ENCODE results near the gene RAB34. TPM values are rescaled to one million over a fixed set of nuclear protein-coding genes. Genes with fewer than 3 reads are reported as not detected.
"Not testable (repeated sequence)": the region's sequence is repeated elsewhere in the genome, so short reads cannot be mapped to it uniquely, and the experiment has no call there.

Gene RAB34
- total and polyA plus RNA-seq, 2 experiments from 2014 or later = 277 to 476 TPM

DNA sequence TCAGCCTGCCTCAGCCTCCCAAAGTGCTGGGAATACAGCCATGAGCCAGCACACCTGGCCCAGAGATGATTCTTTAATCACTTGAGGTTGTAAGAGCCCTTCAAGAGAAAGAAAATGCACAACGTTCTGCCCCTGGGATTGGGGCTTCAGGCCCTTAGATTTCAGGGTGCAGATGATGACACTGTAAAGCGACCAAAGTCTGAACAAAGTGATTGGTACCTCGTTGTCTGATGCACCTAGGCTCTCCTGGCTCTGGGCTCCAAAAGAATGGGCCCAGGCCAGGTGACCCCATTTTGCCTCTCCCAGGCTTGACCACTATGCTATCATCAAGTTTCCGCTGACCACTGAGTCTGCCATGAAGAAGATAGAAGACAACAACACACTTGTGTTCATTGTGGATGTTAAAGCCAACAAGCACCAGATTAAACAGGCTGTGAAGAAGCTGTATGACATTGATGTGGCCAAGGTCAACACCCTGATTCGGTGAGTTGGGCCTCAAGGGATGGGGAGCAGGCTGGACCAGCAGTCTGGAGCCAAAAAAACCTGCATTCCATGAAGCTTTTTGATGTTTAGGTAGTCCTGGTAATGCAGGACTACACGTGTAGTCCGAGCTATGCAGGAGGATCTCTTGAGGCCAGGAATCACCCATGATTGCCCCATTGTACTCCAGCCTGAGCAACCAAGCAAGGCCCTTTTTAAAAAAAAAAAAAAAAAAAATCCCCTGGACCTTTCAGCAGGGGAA lies 4.9 kb upstream of the RAB34 start:
- Histone ChIP-seq H3K9ac (0 out of 2 replicates have a peak overlapping the region, but pooled peaks have one; percentile 93), H3K9me2 (ENCODE audit: insufficient read depth) (no peaks in the 10 kb centered on the region), H2AFZ (no peak overlapping the region), H4K20me1 (ENCODE audit: insufficient read depth) (no peaks in the 10 kb centered on the region), H3K27ac (peak overlapping the region; percentile 9), H3K9me3 (ENCODE audit: low read depth) (no peaks in the 10 kb centered on the region), H3K36me3 (ENCODE audit: low read depth) (peaks cover 34% of the 10 kb centered on the region; the same call in 1 of the 2 replicates), H3F3A (ENCODE audit: insufficient read depth) (peaks cover 51% of the 10 kb centered on the region), H3K4me2 (ENCODE audit: unreplicated experiment) (no peak overlapping the region), H3K4me3 (peak overlapping the region; percentile 24; the same call in 1 of the 2 replicates), H3K4me1 (ENCODE audit: insufficient read depth) (peaks cover 50% of the 10 kb centered on the region), H3K27me3 (replicated peaks; ENCODE audit: insufficient read depth) (no peaks in the 10 kb centered on the region), H3K79me2 (ENCODE audit: insufficient read depth) (peaks cover 38% of the 10 kb centered on the region)
- WGBS, 2 experiments (ENCODE audit: low coverage in 1 of 2, low lambda C conversion rate in 2 of 2, missing lambda C conversion rate in 2 of 2) = 74 to 77% methylated on average over 7 of the region's 7 CpGs
- in situ Hi-C loops (cut with MboI) = no loop called here
- no peak for DNase-seq
- TF ChIP-seq EZH2phosphoT487 (IDR thresholded peaks at IDR 0.05; ENCODE audit: insufficient read depth, low read depth) = no peak
- no peak for TF ChIP-seq EZH2 (IDR thresholded peaks at IDR 0.05; ENCODE audit: insufficient read depth, poor library complexity, severe bottlenecking)

DNA sequence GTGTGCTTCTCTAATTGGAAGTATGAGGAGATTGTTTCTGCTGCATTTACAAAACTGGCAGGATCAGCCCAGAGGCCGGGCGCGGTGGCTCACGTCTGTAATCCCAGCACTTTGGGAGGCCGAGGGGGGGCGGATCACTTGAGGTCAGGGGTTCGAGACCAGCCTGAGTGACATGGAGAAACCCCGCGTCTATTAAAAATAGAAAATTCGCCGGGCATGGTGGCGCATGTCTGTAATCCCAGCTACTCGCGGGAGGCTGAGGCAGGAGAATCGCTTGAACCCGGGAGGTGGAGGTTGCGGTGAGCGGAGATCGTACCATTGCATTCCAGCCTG lies 3.3 kb upstream of the RAB34 start:
- H4K20me1 ChIP-seq (ENCODE audit: insufficient read depth); H3K9me3 ChIP-seq (ENCODE audit: low read depth); H3K27me3 ChIP-seq (replicated peaks; ENCODE audit: insufficient read depth); H2AFZ ChIP-seq; in situ Hi-C loops (cut with MboI); H3K9me2 ChIP-seq (ENCODE audit: insufficient read depth); DNase-seq: not testable (repeated sequence)
- H3K27ac ChIP-seq = peak overlapping the region; percentile 87
- peaks cover 47% of the 10 kb centered on the region for H3K4me1 ChIP-seq (ENCODE audit: insufficient read depth)
- peaks cover 54% of the 10 kb centered on the region for H3K79me2 ChIP-seq (ENCODE audit: insufficient read depth)
- peak overlapping the region; percentile 93 for H3K4me2 ChIP-seq (ENCODE audit: unreplicated experiment)
- WGBS, 2 experiments (ENCODE audit: low coverage in 1 of 2, low lambda C conversion rate in 2 of 2, missing lambda C conversion rate in 2 of 2) = 25 to 26% methylated on average over 19 of the region's 19 CpGs
- peak overlapping the region; percentile 83 for H3K4me3 ChIP-seq
- peaks cover 34% of the 10 kb centered on the region; the same call in 1 of the 2 replicates for H3K36me3 ChIP-seq (ENCODE audit: low read depth)
- peaks cover 51% of the 10 kb centered on the region for H3F3A ChIP-seq (ENCODE audit: insufficient read depth)
- H3K9ac ChIP-seq = peak overlapping the region; percentile 93

DNA sequence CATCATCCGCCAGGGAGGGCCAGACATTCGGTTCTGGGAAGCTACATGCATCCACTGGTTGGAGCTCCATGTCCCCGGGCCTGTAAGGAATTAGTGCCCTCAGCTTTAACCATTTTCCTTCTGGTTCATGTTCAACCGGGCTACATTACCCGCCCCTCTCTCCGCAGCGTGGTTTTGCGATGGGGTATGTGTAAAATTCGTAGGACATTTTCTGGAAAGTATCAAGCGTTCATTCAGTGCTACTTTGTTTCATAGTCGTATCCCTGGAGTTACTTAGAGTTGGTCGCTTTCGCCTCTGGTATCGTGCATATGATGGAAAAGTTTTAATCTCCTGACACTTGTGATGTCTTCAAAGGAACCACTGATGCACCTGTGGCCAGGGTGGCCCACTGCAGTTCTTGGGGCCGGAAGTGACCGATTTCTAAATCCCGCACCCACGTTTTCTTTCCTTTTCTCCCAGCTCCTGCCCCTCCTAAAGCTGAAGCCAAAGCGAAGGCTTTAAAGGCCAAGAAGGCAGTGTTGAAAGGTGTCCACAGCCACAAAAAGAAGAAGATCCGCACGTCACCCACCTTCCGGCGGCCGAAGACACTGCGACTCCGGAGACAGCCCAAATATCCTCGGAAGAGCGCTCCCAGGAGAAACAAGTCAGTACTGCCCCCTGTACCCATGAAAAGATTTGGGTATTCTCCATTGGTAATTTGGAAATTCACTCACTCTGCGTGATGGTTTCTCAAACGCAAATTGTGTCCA lies 2.8 kb upstream of the RAB34 start:
- Histone ChIP-seq H3K79me2 (ENCODE audit: insufficient read depth) (peaks cover 59% of the 10 kb centered on the region), H3K27me3 (replicated peaks; ENCODE audit: insufficient read depth) (no peaks in the 10 kb centered on the region), H3K36me3 (ENCODE audit: low read depth) (peaks cover 34% of the 10 kb centered on the region; the same call in 1 of the 2 replicates), H3K27ac (peak overlapping the region; percentile 87), H3F3A (ENCODE audit: insufficient read depth) (peaks cover 51% of the 10 kb centered on the region), H2AFZ (0 out of 2 replicates have a peak overlapping the region, but pooled peaks have one; percentile 12), H3K9ac (peak overlapping the region; percentile 93), H3K4me2 (ENCODE audit: unreplicated experiment) (peak overlapping the region; percentile 93), H3K9me3 (ENCODE audit: low read depth) (no peaks in the 10 kb centered on the region), H3K4me1 (ENCODE audit: insufficient read depth) (peaks cover 47% of the 10 kb centered on the region), H3K4me3 (peak overlapping the region; percentile 83), H4K20me1 (ENCODE audit: insufficient read depth) (no peaks in the 10 kb centered on the region), H3K9me2 (ENCODE audit: insufficient read depth) (no peaks in the 10 kb centered on the region)
- DNase-seq = peak; percentile 47
- TF ChIP-seq EZH2phosphoT487 (IDR thresholded peaks at IDR 0.05; ENCODE audit: insufficient read depth, low read depth) (no peak), EZH2 (IDR thresholded peaks at IDR 0.05; ENCODE audit: insufficient read depth, poor library complexity, severe bottlenecking) (no peak)
- in situ Hi-C loops (cut with MboI) = no loop called here
- WGBS, 2 experiments (ENCODE audit: low coverage in 1 of 2, low lambda C conversion rate in 2 of 2, missing lambda C conversion rate in 2 of 2) = 1 to 3% methylated on average over 30 of the region's 30 CpGs

DNA sequence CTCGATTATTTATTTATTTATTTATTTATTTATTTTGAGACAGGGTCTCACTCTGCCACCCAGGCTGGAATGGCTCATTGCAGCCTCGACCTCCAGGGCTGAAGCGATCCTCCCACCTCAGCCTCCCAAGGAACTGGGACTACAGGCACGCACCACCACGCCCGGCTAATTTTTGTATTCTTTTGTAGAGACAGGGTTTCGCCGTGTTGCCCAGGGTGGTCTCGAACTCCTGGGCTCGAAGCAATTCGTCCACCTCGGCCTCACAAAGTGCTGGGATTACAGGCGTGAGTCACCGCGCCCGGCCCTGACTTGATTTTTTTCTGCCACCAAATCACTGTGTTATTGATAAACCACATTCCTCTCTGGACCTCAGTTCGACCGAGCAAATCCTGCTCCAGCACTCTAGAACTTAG lies 1.4 kb upstream of the RAB34 start:
- H4K20me1 ChIP-seq (ENCODE audit: insufficient read depth) = no peaks in the 10 kb centered on the region
- no peaks in the 10 kb centered on the region for H3K27me3 ChIP-seq (replicated peaks; ENCODE audit: insufficient read depth)
- H3F3A ChIP-seq (ENCODE audit: insufficient read depth) = peaks cover 37% of the 10 kb centered on the region
- H3K4me2 ChIP-seq (ENCODE audit: unreplicated experiment) = peak overlapping the region; percentile 93
- H2AFZ ChIP-seq = peak overlapping the region; percentile 61
- peaks cover 33% of the 10 kb centered on the region for H3K4me1 ChIP-seq (ENCODE audit: insufficient read depth)
- WGBS, 2 experiments (ENCODE audit: low coverage in 1 of 2, low lambda C conversion rate in 2 of 2, missing lambda C conversion rate in 2 of 2) = 10 to 13% methylated on average over 18 of the region's 18 CpGs
- TF ChIP-seq EZH2 (IDR thresholded peaks at IDR 0.05; ENCODE audit: insufficient read depth, poor library complexity, severe bottlenecking) (no peak), EZH2phosphoT487 (IDR thresholded peaks at IDR 0.05; ENCODE audit: insufficient read depth, low read depth) (no peak)
- DNase-seq = no peak
- no peaks in the 10 kb centered on the region for H3K9me3 ChIP-seq (ENCODE audit: low read depth)
- H3K79me2 ChIP-seq (ENCODE audit: insufficient read depth) = peaks cover 66% of the 10 kb centered on the region
- no peaks in the 10 kb centered on the region for H3K9me2 ChIP-seq (ENCODE audit: insufficient read depth)
- peak overlapping the region; percentile 83 for H3K4me3 ChIP-seq
- in situ Hi-C loops (cut with MboI) = no loop called here
- H3K9ac ChIP-seq = peak overlapping the region; percentile 93
- H3K36me3 ChIP-seq (ENCODE audit: low read depth) = peaks cover 36% of the 10 kb centered on the region; the same call in 1 of the 2 replicates
- H3K27ac ChIP-seq = peak overlapping the region; percentile 87
